ENCODE data around the gene GNB1.

GRCh38 chr1:1799716-1800115, 91.2 kb downstream of the GNB1 start:
- TF ChIP-seq CTCF (IDR thresholded peaks at IDR 0.05; ENCODE audit: low read length) (no peak), EZH2 (IDR thresholded peaks at IDR 0.05; ENCODE audit: borderline replicate concordance, low read length) (no peak)
